Activated T-cell treated with anti-CD3 and anti-CD28 coated beads, Interleukin-2, amount 50 U/mL, for 24 hours (primary cell): ENCODE data around the gene MAPK10.

Experiments used
- DNase-seq: peaks from one replicate; pipeline ENCODE4 v3.0.0-alpha.2; 2020
- H3K27ac Mint-ChIP-seq: 2 replicates; pipeline ENCODE4 v1.8.0; 2020; ENCODE audit warnings: mild to moderate bottlenecking, mixed read lengths
- H3K27me3 Mint-ChIP-seq: 2 replicates; pipeline ENCODE4 v1.8.0; 2020; ENCODE audit warnings: mixed read lengths
- H3K36me3 Mint-ChIP-seq: 2 replicates; pipeline ENCODE4 v1.8.0; 2020; ENCODE audit warnings: low read depth, mixed read lengths
- H3K4me1 Mint-ChIP-seq: 2 replicates; pipeline ENCODE4 v1.8.0; 2020; ENCODE audit warnings: low read depth, mixed read lengths
- H3K4me3 Mint-ChIP-seq: 2 replicates; pipeline ENCODE4 v1.8.0; 2020; ENCODE audit warnings: mild to moderate bottlenecking, moderate library complexity, mixed read lengths
- H3K9me3 Mint-ChIP-seq: 2 replicates; pipeline ENCODE4 v1.8.0; 2020; ENCODE audit warnings: mixed read lengths

The MAPK10 gene

DNA sequence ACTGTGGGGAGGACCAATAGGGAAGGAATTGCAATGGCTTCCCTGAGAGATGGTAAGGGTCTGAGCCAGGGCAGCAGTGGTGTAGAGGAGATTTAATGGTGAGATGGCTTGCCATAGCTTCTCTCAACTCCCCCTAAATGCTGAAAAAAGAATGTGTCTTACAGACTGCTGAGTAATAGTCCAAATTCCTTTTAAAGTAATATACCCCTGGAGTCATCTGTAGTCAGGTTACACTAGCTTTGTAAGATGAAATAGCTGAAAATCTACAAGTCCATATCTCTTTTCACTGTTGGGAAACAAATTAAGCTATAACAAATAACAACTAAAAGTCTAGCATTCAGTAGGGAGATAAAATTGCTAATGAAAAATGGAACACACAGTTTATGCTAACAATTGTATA lies 33.5 kb downstream of the MAPK10 start:
- Mint-ChIP-seq H3K4me1 (no peaks in the 10 kb centered on the region), H3K27ac (no peak overlapping the region), H3K27me3 (peaks cover 4% of the 10 kb centered on the region), H3K4me3 (no peak overlapping the region), H3K9me3 (no peaks in the 10 kb centered on the region), H3K36me3 (no peaks in the 10 kb centered on the region)
- no peak for DNase-seq

- no peaks in the 10 kb centered on the region for H3K9me3 Mint-ChIP-seq
- no peaks in the 10 kb centered on the region for H3K4me1 Mint-ChIP-seq
- no peaks in the 10 kb centered on the region for H3K36me3 Mint-ChIP-seq
Observed at GRCh38 chr4:86319390-86319789, 40.5 kb downstream of the MAPK10 start.

GRCh38 chr4:86315579-86315978 lies 44.3 kb downstream of the MAPK10 start:
- Mint-ChIP-seq H3K27ac (no peak overlapping the region), H3K4me3 (no peak overlapping the region), H3K9me3 (no peaks in the 10 kb centered on the region), H3K27me3 (no peaks in the 10 kb centered on the region), H3K36me3 (no peaks in the 10 kb centered on the region), H3K4me1 (no peaks in the 10 kb centered on the region)
- DNase-seq, result no peak

More at GRCh38 chr4:86319390-86319789, 40.5 kb downstream of the MAPK10 start:
- no peak for DNase-seq
- H3K4me3 Mint-ChIP-seq, result no peak overlapping the region
- no peak overlapping the region for H3K27ac Mint-ChIP-seq
- H3K27me3 Mint-ChIP-seq, result no peaks in the 10 kb centered on the region

DNA sequence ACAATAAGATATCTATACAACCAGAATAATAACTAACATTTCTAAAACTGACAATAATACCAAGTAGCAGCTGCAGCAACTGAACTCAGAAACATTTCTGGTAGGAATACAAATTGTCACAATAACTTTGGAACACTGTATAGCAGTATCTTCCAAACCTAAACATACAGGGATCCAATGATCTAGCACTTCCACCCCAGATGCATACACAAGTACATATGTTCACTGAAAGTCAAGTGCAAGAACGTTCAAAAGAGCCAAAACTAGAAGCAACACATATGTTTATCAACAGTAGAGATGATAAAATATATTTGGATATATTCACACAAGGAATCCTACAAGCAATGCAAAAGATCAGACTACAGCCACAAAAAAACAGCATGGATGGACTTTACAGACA lies 46.2 kb downstream of the MAPK10 start:
- Mint-ChIP-seq H3K36me3 (no peaks in the 10 kb centered on the region), H3K4me1 (no peaks in the 10 kb centered on the region), H3K4me3 (no peak overlapping the region), H3K27ac (no peak overlapping the region), H3K9me3 (no peaks in the 10 kb centered on the region), H3K27me3 (no peaks in the 10 kb centered on the region)
- DNase-seq, result no peak

GRCh38 chr4:86307432-86307831 lies 52.4 kb downstream of the MAPK10 start:
- no peaks in the 10 kb centered on the region for H3K9me3 Mint-ChIP-seq
- no peak overlapping the region for H3K27ac Mint-ChIP-seq
- H3K4me3 Mint-ChIP-seq, result no peak overlapping the region
- no peaks in the 10 kb centered on the region for H3K36me3 Mint-ChIP-seq
- H3K27me3 Mint-ChIP-seq, result no peaks in the 10 kb centered on the region
- no peaks in the 10 kb centered on the region for H3K4me1 Mint-ChIP-seq
- DNase-seq, result no peak

- Mint-ChIP-seq H3K9me3 (no peaks in the 10 kb centered on the region), H3K4me3 (no peak overlapping the region), H3K4me1 (no peaks in the 10 kb centered on the region), H3K27me3 (no peaks in the 10 kb centered on the region), H3K36me3 (no peaks in the 10 kb centered on the region), H3K27ac (no peak overlapping the region)
- DNase-seq, result no peak
Observed at GRCh38 chr4:86306816-86307215, 53.0 kb downstream of the MAPK10 start.

GRCh38 chr4:86302830-86303229 lies 57.0 kb downstream of the MAPK10 start:
- no peaks in the 10 kb centered on the region for H3K9me3 Mint-ChIP-seq
- no peak overlapping the region for H3K27ac Mint-ChIP-seq
- DNase-seq, result no peak
- no peaks in the 10 kb centered on the region for H3K36me3 Mint-ChIP-seq
- H3K4me1 Mint-ChIP-seq, result no peaks in the 10 kb centered on the region
- no peaks in the 10 kb centered on the region for H3K27me3 Mint-ChIP-seq
- H3K4me3 Mint-ChIP-seq, result no peak overlapping the region

- H3K9me3 Mint-ChIP-seq, result no peaks in the 10 kb centered on the region
- H3K36me3 Mint-ChIP-seq, result no peaks in the 10 kb centered on the region
- H3K27ac Mint-ChIP-seq, result no peak overlapping the region
- H3K4me3 Mint-ChIP-seq, result no peak overlapping the region
- no peak for DNase-seq
- H3K27me3 Mint-ChIP-seq, result no peaks in the 10 kb centered on the region
- H3K4me1 Mint-ChIP-seq, result no peaks in the 10 kb centered on the region
Observed at GRCh38 chr4:86302251-86302650, 57.6 kb downstream of the MAPK10 start.

- DNase-seq, result no peak
- Mint-ChIP-seq H3K4me3 (no peak overlapping the region), H3K27me3 (no peaks in the 10 kb centered on the region), H3K27ac (no peak overlapping the region), H3K9me3 (no peaks in the 10 kb centered on the region), H3K36me3 (no peaks in the 10 kb centered on the region), H3K4me1 (no peaks in the 10 kb centered on the region)
Observed at GRCh38 chr4:86300516-86300915, 59.3 kb downstream of the MAPK10 start.

- H3K4me3 Mint-ChIP-seq, result no peak overlapping the region
- no peaks in the 10 kb centered on the region for H3K36me3 Mint-ChIP-seq
- no peaks in the 10 kb centered on the region for H3K9me3 Mint-ChIP-seq
- H3K4me1 Mint-ChIP-seq, result no peaks in the 10 kb centered on the region
- DNase-seq, result no peak
- no peak overlapping the region for H3K27ac Mint-ChIP-seq
- H3K27me3 Mint-ChIP-seq, result no peaks in the 10 kb centered on the region
Observed at GRCh38 chr4:86296865-86297264, 63.0 kb downstream of the MAPK10 start.

GRCh38 chr4:86294883-86295282 lies 65.0 kb downstream of the MAPK10 start:
- Mint-ChIP-seq H3K27me3 (no peaks in the 10 kb centered on the region), H3K9me3 (no peaks in the 10 kb centered on the region), H3K4me1 (no peaks in the 10 kb centered on the region), H3K36me3 (no peaks in the 10 kb centered on the region), H3K4me3 (no peak overlapping the region), H3K27ac (no peak overlapping the region)
- no peak for DNase-seq

- H3K27me3 Mint-ChIP-seq, result no peaks in the 10 kb centered on the region
- H3K27ac Mint-ChIP-seq, result no peak overlapping the region
Observed at GRCh38 chr4:86291180-86291579, 68.7 kb downstream of the MAPK10 start.

DNA sequence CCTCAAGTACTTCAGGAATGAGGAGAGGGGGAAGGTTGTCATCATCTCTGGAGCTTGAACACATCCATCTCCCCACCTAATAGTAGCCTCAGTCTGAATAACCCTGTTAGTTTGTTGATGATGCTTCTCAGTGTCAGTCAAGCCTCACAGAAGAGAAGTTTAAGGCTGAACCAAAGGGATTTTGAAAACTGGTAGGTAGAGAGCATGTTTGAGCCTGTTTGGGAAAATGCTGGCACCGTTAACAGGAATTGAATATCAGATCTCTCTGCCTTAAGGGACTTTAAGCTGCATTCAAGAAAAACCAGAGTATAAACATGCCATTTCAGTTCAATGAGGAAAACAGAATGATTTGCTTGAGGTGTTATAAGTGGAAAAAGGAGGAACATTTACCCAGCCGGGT lies 73.1 kb downstream of the MAPK10 start:
- Mint-ChIP-seq H3K27me3 (no peaks in the 10 kb centered on the region), H3K9me3 (no peaks in the 10 kb centered on the region), H3K4me3 (no peak overlapping the region), H3K36me3 (no peaks in the 10 kb centered on the region), H3K4me1 (no peaks in the 10 kb centered on the region), H3K27ac (no peak overlapping the region)
- DNase-seq, result no peak

More at GRCh38 chr4:86291180-86291579, 68.7 kb downstream of the MAPK10 start:
- DNase-seq, result no peak
- H3K4me3 Mint-ChIP-seq, result no peak overlapping the region
- no peaks in the 10 kb centered on the region for H3K36me3 Mint-ChIP-seq
- no peaks in the 10 kb centered on the region for H3K9me3 Mint-ChIP-seq
- H3K4me1 Mint-ChIP-seq, result no peaks in the 10 kb centered on the region

DNA sequence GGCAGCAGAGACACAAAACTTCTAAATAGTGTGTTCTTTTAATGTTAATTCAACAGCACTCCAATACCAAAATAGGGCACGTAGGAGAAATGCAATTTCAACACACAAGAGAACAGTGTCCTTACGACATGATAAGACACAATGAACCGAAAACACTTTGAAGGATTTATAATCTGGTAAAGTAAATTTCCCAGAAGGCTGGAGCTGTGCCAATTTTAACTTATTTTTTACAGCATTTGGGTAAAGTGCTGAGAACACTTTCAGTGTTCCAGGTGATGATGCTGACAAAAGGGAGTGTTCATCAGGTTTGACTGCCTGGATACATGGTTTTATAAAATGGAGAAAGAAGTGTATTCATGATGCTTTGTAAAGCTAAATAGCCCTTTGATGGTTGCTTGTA lies 76.5 kb downstream of the MAPK10 start:
- Mint-ChIP-seq H3K36me3 (no peaks in the 10 kb centered on the region), H3K4me3 (no peak overlapping the region), H3K27me3 (peaks cover 3% of the 10 kb centered on the region), H3K4me1 (no peaks in the 10 kb centered on the region), H3K27ac (no peak overlapping the region), H3K9me3 (no peaks in the 10 kb centered on the region)
- no peak for DNase-seq

DNA sequence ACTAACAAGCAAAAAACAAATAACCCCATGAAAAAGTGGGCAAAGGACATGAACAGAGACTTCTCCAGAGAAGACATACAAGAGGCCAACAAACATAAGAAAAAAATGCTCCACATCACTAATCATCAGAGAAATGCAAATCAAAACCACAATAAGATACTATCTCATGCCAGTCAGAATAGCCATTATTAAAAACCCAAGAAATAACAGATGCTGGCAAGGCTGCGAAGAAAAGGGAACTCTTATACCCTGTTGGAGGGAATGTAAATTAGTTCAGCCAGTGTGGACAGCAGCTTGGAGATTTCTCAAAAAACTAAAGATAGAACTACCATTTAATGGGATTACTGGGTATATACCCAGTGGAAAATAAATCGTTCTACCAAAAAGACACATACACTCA lies 79.6 kb downstream of the MAPK10 start:
- Mint-ChIP-seq H3K27ac (no peak overlapping the region), H3K4me1 (no peaks in the 10 kb centered on the region), H3K27me3 (peaks cover 3% of the 10 kb centered on the region), H3K4me3 (no peak overlapping the region), H3K9me3 (no peaks in the 10 kb centered on the region), H3K36me3 (no peaks in the 10 kb centered on the region)
- DNase-seq, result no peak

DNA sequence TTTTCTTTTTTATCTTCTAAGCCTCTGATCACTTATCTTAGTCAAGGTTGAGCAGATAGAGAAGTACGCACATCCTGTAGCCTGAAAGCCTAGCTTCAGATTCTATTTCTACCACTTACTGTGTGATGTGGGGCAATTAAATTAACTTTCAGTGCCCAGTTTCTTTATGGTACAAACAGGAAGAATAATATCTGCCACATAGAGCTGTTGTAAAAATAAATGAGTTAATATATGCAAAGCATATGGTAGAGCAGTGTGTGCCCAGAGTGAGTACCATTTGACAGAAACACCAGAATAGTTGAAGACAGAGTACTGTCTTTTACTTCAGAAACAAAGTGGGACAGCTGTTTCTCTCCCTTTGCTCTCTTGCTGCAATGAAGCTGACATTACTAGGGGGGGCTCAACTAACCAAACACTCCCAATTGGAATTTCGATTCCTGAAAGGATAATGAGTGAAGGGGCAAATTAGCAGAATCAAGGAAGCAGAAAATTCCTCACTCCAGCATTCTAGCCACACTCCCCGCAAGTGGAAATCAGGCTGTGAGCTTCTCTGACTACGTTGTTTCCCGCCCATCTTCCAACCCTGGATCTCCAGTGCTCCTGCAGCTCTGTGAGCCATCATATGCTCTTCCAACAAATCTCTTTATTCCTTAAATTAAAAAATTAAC lies 80.4 kb downstream of the MAPK10 start:
- H3K27ac Mint-ChIP-seq, result no peak overlapping the region
- no peak overlapping the region for H3K4me3 Mint-ChIP-seq
- H3K27me3 Mint-ChIP-seq, result peaks cover 3% of the 10 kb centered on the region
- no peaks in the 10 kb centered on the region for H3K4me1 Mint-ChIP-seq
- no peak for DNase-seq
- no peaks in the 10 kb centered on the region for H3K9me3 Mint-ChIP-seq
- H3K36me3 Mint-ChIP-seq, result no peaks in the 10 kb centered on the region
